Endothelial cell of umbilical vein (primary cell): ENCODE results near the gene RPH3AL. TPM values are rescaled to one million over a fixed set of nuclear protein-coding genes. Genes with fewer than 3 reads are reported as not detected.

ENCODE experiments used
- BruUV-seq: library from RNA; stranded (reverse); fragments of 400-500 nt; replicated peaks from 2 replicates; lab custom pipeline; 2021; lab: Mats Ljungman, UMichigan
- CTCF ChIA-PET: fragments of 300-600, 350-600 bp; sonication (Branson Sonifier 250); formaldehyde crosslinking; loops from one replicate; lab custom pipeline; 2021; ENCODE audit warnings: antibody characterized with exemption, inconsistent platforms; lab: Charles Lee
- POLR2A ChIA-PET: fragments of 300-600, 350-600 bp; sonication (Branson Sonifier 250); formaldehyde crosslinking; loops from one replicate; lab custom pipeline; 2021; ENCODE audit warnings: antibody characterized with exemption, inconsistent platforms; lab: Charles Lee
- DNase-seq: peaks from one replicate; pipeline ENCODE4 v3.0.0-alpha.2; 2011; ENCODE audit warnings: low read depth, low spot score
- FAIRE-seq: peaks from 2 replicates; lab custom pipeline; 2011; peaks lifted over from hg19 to GRCh38; lab: Jason Lieb, UNC
- H2AFZ ChIP-seq: 2 replicates; pipeline ENCODE4 v1.6.0; 2012; ENCODE audit warnings: low read depth, low read length, control low read depth, inconsistent platforms
- H3K27ac ChIP-seq: 2 replicates; pipeline ENCODE4 v1.5.1; 2011; ENCODE audit warnings: low read depth, mild to moderate bottlenecking, control low read depth, low read length, moderate library complexity; ENCODE audit not compliant: insufficient read depth
- H3K27me3 ChIP-seq, 2 experiments: 2 replicates each; pipeline versions ENCODE4 v1.6.0 to v1.6.1; 2011; ENCODE audit warnings: low read length in 2 of 2, mixed read lengths in 1 of 2; ENCODE audit not compliant: control insufficient read depth in 2 of 2, insufficient read depth in 2 of 2
- H3K36me3 ChIP-seq, 2 experiments: 2 replicates in 1 of 2; 3 replicates in 1 of 2; pipeline ENCODE4 v1.5.1; 2011; ENCODE audit warnings: low read length in 2 of 2, mild to moderate bottlenecking in 1 of 2, moderate library complexity in 1 of 2; ENCODE audit not compliant: control insufficient read depth in 2 of 2, insufficient read depth in 2 of 2; ENCODE audit errors: extremely low read depth in 1 of 2
- H3K4me1 ChIP-seq: 3 replicates; pipeline ENCODE4 v1.5.1; 2011; ENCODE audit warnings: mild to moderate bottlenecking, low read length; ENCODE audit not compliant: control insufficient read depth, insufficient read depth; ENCODE audit errors: extremely low read depth
- H3K4me2 ChIP-seq: 2 replicates; pipeline ENCODE4 v1.6.1; 2011; ENCODE audit warnings: low read length, control low read depth, mixed read lengths; ENCODE audit not compliant: insufficient read depth
- H3K4me3 ChIP-seq, 3 experiments: fragments of 200-600 bp in 1 of 3; sonication (generic), shearing (Covaris generic) in 1 of 3; replicated peaks in 1 of 3; 2 replicates each; pipeline ENCODE4 v1.5.1; 2011 to 2016; ENCODE audit warnings: control low read depth in 3 of 3, low read length in 3 of 3, mild to moderate bottlenecking in 2 of 3, inconsistent platforms in 1 of 3, low read depth in 1 of 3, moderate library complexity in 1 of 3; ENCODE audit not compliant: insufficient read depth in 1 of 3
- H3K79me2 ChIP-seq: 2 replicates; pipeline ENCODE4 v1.6.0; 2012; ENCODE audit warnings: low read length, inconsistent platforms; ENCODE audit not compliant: control insufficient read depth, insufficient read depth
- H3K9ac ChIP-seq: replicated peaks from 2 replicates; pipeline ENCODE3; 2011; ENCODE audit warnings: low read length, control low read depth; ENCODE audit not compliant: insufficient read depth; ENCODE audit errors: extremely low read depth
- H3K9me1 ChIP-seq: replicated peaks from 3 replicates; pipeline ENCODE4 v1.6.0; 2011; ENCODE audit warnings: mild to moderate bottlenecking, low read length; ENCODE audit not compliant: control insufficient read depth, insufficient read depth; ENCODE audit errors: extremely low read depth
- H3K9me3 ChIP-seq: replicated peaks from 2 replicates; pipeline ENCODE4 v1.5.1; 2012; ENCODE audit warnings: low read length, inconsistent platforms; ENCODE audit not compliant: control insufficient read depth, insufficient read depth
- H4K20me1 ChIP-seq: replicated peaks from 2 replicates; pipeline ENCODE3; 2011; ENCODE audit warnings: mild to moderate bottlenecking, low read length; ENCODE audit not compliant: control insufficient read depth, insufficient read depth; ENCODE audit errors: extremely low read depth
- EZH2 ChIP-seq: IDR thresholded peaks from 2 replicates; pipeline ENCODE4 v1.6.1; 2012; ENCODE audit warnings: borderline replicate concordance, low read depth, mild to moderate bottlenecking, moderate library complexity, low read length, inconsistent platforms; ENCODE audit not compliant: severe bottlenecking
- FOS ChIP-seq: IDR thresholded peaks from 2 replicates; pipeline ENCODE4 v1.6.1; 2011; ENCODE audit warnings: mild to moderate bottlenecking, low read length, moderate library complexity, borderline replicate concordance; ENCODE audit not compliant: insufficient read depth
- GATA2 ChIP-seq: IDR thresholded peaks from 2 replicates; pipeline ENCODE4 v1.7.0; 2011; ENCODE audit warnings: low read depth, mild to moderate bottlenecking, moderate library complexity, mixed read lengths, low read length; ENCODE audit not compliant: insufficient read length, insufficient read depth
- JUN ChIP-seq: IDR thresholded peaks from 2 replicates; pipeline ENCODE4 v1.6.1; 2011; ENCODE audit warnings: borderline replicate concordance, low read depth; ENCODE audit not compliant: insufficient read length, insufficient read depth
- MYC ChIP-seq: IDR thresholded peaks from one replicate; pipeline ENCODE4 v1.6.1; 2011; ENCODE audit warnings: mild to moderate bottlenecking, low read depth, low read length
- POLR2A ChIP-seq: IDR thresholded peaks from 2 replicates; pipeline ENCODE4 v1.6.1; 2012; ENCODE audit warnings: low read depth, mild to moderate bottlenecking, control low read depth, low read length
- POLR2AphosphoS5 ChIP-seq: IDR thresholded peaks from 2 replicates; pipeline ENCODE4 v1.6.1; 2012; ENCODE audit warnings: low read depth, mild to moderate bottlenecking, control low read depth, low read length, moderate library complexity; ENCODE audit not compliant: insufficient read depth
- dilution Hi-C: fragments of 300-500 bp; cut with MboI; formaldehyde crosslinking; loops from one replicate; pipeline ENCODE4 v1.15.0; 2019; ENCODE audit warnings: low sequenced_read_pairs; ENCODE audit not compliant: extremely low pct_ligation_motif_present
- intact Hi-C: fragments of 100-400 bp; cut with micrococcal nuclease; formaldehyde crosslinking; loops from one replicate; pipeline ENCODE4 v1.10.0; 2022
- polyA plus RNA-seq, 4 experiments: library from polyadenylated mRNA; depleted of rRNA in 3 of 4; stranded (reverse) in 3 of 4; unstranded in 1 of 4; fragments of >200 nt; gene quantifications; 2 replicates each; pipeline versions ENCODE4 v1.2.1 to v1.2.3, GENCODE V29; 2011 to 2012; ENCODE audit warnings: missing spikeins in 1 of 4
- total RNA-seq: library from RNA; stranded (reverse); gene quantifications from 2 replicates; pipeline ENCODE4 v1.2.3, GENCODE V29; 2021
- TF ChIP-seq, protein P1 (sequence below), 2 donors: IDR thresholded peaks; 1 replicate in 1 of 2; 2 replicates in 1 of 2; pipeline ENCODE4 v1.5.1; 2011; ENCODE audit warnings: low read length in 2 of 2, mild to moderate bottlenecking in 2 of 2, moderate library complexity in 2 of 2, control low read depth in 1 of 2, inconsistent platforms in 1 of 2, low read depth in 1 of 2; ENCODE audit not compliant: insufficient read depth in 1 of 2; ENCODE audit errors: extremely low read depth in 1 of 2
- TF ChIP-seq, protein P2 (sequence below): IDR thresholded peaks from 2 replicates; pipeline ENCODE4 v1.6.1; 2011; ENCODE audit not compliant: insufficient read depth, insufficient read length

The RPH3AL gene
- total and polyA plus RNA-seq, 2 donors (not counting 3 experiments of a cell fraction or from before 2014, with no cell fraction given) = 4.1 to 7.0 TPM

DNA sequence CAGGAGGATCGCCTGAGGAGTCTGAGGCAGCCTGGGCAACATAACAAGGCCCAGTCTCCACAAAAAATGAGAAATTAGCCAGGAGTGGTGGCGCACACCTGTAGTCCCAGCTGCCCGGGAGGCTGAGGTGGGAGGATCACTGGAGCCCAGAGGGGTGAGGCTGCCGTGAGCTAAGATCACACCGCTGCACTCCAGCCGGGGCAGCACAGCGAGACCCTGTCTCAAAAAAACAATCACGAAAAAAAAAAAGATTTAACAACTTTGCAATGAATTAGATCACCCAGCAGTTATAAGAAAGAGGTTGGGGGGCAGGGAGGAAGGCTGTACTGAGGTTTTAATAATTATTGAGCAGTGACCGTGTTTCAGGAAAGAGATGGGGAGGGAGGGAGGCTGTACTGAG, 49.4 kb downstream of the RPH3AL start:
- Histone ChIP-seq H3K4me2 (no peak overlapping the region), H3K27ac (no peak overlapping the region), H3K36me3 (no peaks in the 10 kb centered on the region), H3K9ac (no peak overlapping the region), H4K20me1 (no peaks in the 10 kb centered on the region), H3K9me3 (no peaks in the 10 kb centered on the region), H3K9me1 (no peaks in the 10 kb centered on the region), H3K4me1 (no peaks in the 10 kb centered on the region), H2AFZ (no peak overlapping the region), H3K4me3 (no peak overlapping the region), H3K27me3 (no peaks in the 10 kb centered on the region), H3K79me2 (no peaks in the 10 kb centered on the region)
- FAIRE-seq = no peak
- BruUV-seq = no TSS peak
- intact Hi-C loops = no loop called here
- dilution Hi-C loops = no loop called here
- ChIA-PET CTCF (no interaction called here), POLR2A (no interaction called here)
- TF ChIP-seq POLR2AphosphoS5 = no peak
- TF ChIP-seq, protein P1, sequence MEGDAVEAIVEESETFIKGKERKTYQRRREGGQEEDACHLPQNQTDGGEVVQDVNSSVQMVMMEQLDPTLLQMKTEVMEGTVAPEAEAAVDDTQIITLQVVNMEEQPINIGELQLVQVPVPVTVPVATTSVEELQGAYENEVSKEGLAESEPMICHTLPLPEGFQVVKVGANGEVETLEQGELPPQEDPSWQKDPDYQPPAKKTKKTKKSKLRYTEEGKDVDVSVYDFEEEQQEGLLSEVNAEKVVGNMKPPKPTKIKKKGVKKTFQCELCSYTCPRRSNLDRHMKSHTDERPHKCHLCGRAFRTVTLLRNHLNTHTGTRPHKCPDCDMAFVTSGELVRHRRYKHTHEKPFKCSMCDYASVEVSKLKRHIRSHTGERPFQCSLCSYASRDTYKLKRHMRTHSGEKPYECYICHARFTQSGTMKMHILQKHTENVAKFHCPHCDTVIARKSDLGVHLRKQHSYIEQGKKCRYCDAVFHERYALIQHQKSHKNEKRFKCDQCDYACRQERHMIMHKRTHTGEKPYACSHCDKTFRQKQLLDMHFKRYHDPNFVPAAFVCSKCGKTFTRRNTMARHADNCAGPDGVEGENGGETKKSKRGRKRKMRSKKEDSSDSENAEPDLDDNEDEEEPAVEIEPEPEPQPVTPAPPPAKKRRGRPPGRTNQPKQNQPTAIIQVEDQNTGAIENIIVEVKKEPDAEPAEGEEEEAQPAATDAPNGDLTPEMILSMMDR (IDR thresholded peaks at IDR 0.05; ENCODE audit: extremely low read depth in 1 of 2, insufficient read depth in 1 of 2, low read depth in 1 of 2, low read length in 2 of 2) = no peak
- TF ChIP-seq MYC = no peak
- no peak for TF ChIP-seq FOS
- TF ChIP-seq, protein P2, sequence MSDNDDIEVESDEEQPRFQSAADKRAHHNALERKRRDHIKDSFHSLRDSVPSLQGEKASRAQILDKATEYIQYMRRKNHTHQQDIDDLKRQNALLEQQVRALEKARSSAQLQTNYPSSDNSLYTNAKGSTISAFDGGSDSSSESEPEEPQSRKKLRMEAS = no peak
- no peak for TF ChIP-seq EZH2
- no peak for TF ChIP-seq JUN
- no peak for TF ChIP-seq GATA2
- no peak for TF ChIP-seq POLR2A
- DNase-seq = no peak
